GF-D8 (cell line): Measurements from ENCODE around the gene FOXL2NB.
"Not testable (repeated sequence)": the region's sequence is repeated elsewhere in the genome, so short reads cannot be mapped to it uniquely, and the experiment has no call there.

ENCODE experiments used
- DNase-seq: peaks from one replicate; lab custom pipeline; 2025; lab: John Stamatoyannopoulos, UW

Gene FOXL2NB

DNA sequence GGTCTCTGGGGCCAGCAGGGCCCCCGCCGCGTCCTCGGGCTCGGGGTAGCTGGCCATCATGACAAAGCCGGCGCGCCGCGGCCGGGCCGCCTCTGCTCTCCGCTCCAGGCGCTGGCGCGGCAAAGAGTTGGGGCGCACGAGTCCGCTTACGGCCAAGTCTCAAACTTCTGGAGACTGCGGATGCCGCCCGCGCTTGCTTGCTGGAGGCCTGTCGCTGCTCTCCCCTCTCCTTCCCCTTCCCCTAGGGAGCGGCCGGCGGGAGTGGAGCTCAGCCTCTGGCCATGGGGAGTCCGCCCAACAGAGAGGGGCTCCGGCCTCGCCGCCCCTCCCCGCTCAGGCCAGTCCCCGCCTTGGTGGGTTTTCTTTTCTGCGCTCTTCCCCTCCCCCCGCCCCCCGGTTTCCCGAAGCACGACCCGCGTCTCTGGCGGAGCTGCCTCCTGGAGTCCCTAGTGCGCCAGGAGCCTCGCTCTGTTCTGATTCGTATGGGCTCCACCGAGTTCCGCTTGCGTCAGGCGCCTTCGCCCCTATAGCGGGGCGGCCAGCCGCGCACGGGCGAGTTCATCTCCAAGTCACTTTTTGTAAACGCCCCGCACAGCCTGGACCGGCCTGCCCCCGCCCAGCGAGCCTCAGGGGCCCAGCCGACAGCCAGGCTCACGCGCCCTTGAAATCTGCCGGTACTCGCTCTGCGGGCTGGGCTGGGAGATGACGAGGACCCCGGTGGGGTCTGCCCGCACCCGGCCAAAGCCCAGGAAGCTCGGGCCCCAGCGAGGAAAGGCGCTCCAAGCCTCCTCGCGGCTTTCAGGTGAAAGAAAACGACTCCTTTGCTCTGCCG is at the start of gene FOXL2NB, which contains the start of gene FOXL2:
Gene FOXL2NB (plus strand): TSS at position 555 of the 832 bp plus-strand sequence. CDS start 148 bp downstream, at position 703.
Gene FOXL2 (minus strand): TSS at position 475 of the 832 bp plus-strand sequence. CDS start 415 bp downstream, at position 60.
- DNase-seq: no peak

DNA sequence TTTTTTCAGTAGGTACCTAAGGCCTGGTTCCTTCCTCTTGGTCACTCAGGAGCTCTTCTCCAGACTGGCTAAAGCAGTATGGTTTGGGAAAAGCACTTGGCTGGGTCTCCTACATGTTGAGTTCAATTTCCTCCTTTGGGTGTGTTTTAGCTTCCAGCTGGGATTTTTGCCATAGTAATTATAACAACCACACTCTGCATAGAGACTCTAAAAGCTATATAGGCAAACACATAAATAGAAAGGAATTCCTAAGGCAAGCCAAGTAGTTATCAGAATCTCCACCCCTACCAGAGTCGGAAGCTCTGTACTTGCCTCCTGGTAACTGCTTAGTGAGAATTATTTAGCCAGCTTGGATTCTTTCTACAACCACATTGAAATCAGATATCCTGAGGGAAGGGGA is 48.7 kb upstream of the FOXL2NB start:
- no peak for DNase-seq

DNA sequence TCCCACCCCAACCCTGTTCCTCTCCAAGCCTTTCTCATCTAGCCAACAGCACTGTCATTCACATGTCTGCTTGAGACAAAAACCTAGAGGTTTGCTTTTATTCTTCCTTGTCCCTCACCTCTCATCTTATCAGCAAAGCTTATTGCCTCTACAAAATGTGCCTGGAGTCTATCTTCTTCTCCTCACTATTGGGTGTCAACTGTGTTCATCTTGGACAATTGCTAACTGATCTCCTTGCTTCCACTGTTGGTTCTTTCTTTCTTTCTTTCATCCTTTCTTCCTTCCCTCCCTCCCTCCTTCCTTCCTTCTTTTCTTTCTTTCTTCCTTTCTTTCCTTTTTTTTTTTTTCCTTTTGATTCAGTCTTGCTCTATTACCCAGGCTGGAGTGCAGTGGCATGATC is 48.3 kb upstream of the FOXL2NB start:
- DNase-seq: no peak

DNA sequence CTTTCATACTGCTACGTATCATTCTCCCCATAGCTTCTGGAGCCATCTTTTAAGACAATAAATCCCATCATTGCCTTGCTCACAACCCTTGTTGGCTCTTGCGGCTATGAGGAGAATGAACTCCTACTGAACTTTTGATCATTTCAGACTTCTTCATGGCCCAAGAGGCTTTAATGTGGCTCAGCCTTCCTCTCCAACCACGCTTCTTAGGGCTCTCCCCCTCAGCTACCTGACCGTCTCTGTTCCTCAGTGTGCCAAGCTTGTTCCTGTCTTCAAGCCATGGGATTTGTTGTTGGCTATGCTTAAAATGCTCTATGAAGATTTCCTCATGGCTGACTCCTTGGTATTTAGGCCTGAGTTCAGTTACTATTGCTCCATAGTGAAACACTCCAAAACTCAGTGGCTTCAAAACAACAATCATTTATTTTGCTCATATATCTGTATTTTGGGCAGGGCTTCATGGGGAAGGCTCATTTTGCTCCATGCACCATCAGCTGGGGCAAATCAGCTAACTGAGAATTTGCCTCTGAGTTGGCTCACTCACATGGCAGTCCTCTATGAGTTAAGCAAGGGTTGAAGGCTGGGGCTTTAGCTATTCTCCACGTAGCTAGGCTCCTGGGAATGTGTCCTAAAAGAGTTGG is 47.5 kb upstream of the FOXL2NB start:
- no peak for DNase-seq

DNA sequence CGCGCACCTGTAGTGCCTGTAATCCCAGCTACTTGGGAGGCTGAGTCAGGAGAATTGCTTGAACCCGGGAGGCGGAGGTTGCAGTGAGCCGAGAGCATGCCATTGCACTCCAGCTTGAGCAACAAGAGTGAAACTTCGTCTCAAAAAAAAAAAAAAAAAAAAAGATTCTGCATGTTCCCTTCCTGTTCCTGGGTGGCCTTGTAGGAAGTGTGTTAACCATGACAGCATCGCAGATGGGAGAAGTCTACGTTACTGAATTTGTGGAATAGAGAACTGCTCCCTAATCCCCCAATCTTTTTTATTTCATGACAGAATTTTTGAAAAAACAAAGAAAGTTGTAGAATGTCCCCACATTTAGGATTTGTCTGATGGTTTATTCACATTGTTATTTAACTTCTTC is 45.5 kb upstream of the FOXL2NB start:
- DNase-seq: no peak

DNA sequence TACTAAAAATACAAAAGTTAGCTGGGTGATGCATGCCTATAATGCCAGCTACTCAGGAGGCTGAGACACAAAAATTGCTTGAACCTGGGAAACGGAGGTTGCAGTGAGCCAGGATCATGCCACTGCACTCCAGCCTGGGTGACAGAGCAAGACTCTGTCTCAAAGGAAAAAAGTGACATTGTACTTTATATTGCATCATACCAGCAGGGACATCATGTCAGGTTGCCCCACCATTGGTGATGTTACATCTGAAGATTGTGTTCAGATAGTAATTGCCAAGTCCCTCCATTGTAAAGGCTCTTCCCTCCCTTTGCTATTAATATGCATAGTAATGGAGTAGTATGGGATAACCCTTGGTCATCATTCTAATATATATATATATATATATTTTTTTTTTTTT is 44.8 kb upstream of the FOXL2NB start:
- no peak for DNase-seq

DNA sequence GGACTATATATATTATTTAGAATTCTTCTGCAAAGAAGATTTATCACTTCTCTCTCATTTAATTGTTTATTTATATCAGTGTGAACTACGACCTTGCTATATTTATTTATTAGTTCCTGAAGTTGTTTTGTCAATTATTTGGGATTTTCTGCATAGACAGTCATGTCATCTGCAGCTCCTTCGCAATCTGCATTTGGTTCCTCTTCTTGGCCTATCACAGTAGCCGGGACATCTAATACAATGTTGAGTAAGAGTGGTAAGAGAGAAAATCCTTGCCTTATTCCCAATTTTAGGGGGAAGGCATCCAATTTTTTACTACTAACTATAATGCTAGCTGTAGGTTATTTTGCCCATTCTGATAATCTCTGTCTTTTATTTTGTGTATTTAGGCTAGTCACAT is 39.5 kb upstream of the FOXL2NB start:
- no peak for DNase-seq

DNA sequence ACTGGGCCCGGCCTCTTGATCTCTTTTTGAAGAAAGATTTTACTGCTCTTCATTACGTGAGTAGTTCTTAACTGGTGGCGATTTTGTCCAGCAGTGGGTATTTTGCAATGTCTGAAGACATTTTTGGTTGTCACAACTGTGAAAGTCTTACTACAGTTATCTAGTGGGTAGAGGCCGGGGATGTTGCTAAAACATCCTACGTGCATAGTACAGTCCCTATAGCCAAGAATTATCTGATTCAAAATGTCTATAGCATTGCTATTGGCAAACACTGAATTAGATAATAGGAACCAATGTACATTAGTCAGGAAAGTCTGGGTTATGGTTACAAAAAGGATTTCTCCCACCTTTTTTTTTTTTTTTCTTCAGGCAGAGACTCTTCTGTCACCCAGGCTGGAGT is 38.2 kb upstream of the FOXL2NB start:
- DNase-seq: peak; percentile 29

DNA sequence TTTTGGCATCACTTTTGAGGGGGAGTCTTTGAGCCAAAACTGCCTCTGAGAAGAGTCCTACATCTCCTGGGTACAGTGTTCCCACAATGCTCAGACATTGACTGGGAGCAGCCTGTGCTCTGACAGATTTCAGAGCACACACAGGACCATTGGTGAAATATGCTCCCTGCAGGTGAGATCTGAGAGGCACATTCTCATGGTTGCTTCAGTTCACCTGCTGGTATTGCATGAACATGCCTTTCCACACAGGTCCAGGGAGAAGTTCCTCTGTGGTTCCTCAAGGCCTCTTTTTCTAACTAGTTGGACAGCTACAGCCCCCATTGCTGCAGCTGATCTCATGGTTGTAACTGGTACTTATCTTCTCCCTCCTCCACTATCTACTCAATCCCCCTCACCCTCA is 37.1 kb upstream of the FOXL2NB start:
- no peak for DNase-seq

DNA sequence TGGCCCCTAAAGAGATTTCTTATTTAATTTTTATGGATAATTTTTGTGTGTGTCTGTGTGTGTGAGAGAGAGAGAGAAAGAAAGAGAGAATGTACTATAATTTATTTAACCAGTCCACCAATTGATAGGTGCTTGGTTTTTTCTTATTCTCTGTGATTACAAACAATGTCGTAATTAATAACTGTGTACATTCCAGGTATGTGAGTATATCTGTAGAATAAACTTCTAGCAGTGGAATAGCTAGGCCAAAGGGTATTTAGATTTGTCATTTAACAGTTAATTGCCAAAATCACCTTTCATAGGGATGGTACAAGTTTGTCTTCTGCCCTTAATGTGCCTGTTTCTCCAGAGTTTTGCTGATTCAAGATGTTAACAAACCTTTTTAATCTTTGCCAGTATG is 35.4 kb upstream of the FOXL2NB start:
- DNase-seq: no peak

DNA sequence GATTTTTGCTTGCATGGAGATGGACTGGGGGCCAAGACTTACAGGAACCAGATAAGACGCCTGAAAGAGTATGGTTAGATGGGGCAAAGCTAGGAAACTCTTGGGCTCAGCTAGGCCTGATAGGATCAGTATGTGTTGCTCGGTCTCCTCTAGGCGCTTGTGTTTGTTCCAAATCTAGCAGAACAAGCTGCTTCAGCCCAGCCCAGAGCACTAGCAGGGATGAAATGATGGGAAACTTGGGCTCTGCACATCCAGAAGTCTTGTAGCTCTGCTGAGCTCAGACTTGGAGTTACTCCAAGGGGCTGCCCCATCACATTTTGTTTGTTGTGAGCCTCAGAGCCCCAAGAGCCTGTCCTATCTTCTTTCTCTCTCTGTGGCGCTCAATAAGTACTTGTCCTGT is 34.8 kb upstream of the FOXL2NB start:
- DNase-seq: no peak

DNA sequence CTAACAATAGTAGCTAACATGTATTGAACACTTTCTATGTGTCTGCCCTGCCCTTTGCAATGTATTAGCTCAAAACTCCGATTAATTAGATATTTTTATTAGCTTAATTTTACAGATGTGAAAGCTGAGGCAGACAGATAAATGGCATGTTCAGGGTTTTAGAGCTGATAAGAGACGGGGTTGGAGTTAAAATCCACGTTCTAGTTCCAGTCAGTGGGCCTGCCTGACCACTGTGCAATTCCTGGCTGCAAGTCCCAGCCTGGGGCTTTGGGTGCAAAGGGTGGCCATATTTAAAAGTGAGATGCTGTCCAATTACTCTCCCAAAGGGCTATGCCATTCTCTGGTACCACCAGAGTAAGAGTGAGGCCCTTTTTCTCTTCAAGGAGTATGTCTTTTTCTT is 33.3 kb upstream of the FOXL2NB start:
- no peak for DNase-seq

DNA sequence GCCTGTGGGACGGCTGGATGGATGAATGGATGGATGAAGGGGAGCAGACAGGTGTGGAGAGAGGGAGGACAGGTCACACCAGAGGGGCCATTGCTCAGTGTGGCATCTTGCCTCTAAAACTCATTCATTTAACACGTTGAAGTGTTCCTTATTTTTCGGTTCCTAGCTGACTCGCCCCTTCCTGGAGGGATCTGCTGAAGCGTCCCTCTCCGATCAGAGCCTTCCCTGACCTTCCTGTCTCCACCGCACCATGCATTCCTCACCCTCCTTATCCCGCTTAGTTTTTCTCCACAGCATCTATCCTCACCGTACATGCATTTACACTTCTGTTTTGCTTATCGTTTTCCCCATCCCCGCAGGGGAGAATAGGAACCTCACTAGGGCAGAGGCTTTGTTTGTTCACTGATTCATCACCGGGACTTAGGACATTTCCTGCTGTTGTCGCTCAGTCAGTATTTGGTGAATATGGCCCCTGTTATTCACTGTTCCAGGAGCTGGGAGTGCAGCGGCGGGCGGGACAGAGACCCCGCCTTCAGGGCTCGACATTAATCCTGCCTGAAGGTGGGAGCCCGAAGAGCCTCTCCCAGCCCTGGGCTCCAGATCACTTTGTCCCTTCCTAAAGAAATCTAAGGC is 32.0 kb upstream of the FOXL2NB start:
- DNase-seq: peak; percentile 61

DNA sequence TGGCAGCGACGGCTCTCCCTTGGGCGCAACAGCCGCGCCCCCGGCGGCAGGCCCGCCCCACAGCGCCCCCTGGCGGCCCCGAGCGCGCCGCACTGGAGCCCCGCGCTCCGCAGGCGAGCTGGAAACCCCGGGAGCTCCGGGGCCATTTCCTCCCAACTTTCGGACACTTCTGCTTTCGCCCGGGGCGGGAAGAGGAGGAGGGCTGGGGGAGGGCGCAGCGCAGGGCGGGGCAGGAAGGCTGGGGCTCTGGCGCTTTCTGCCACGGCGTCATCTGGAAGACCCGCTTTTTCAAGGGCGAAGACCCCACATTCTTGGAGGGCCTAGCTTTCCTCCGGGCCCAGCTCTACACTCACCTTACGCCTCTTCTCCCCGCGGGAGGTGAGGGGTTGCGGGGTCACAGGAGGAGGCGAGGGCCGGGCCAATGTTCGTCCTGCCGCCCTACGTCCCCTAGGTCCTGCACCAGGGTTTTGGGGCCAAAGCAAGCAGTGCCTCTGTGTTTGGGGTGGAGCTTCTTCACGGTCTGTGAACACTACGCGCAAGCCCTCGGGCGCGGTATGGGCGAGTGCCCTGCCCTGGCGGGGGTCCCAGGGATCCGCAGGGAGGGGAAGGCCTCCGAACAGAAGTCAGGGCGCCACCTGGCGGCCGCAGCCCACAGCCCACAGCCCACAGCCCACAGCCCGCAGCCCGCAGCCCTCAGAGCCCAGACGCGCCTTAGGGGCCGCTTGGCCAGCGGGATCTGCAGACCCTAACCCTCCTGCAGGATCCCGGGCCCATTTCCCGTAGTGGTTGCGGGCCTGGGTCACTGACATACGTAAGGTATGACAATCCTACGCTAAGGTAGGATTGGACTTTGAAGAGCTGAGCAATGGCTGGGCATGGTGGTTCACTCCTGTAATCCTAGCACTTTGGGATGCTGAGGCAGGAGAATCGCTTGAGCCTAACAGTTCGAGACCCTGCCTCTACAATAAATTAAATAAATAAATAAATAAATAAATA is 31.2 kb upstream of the FOXL2NB start:
- peak; percentile 75 for DNase-seq

DNA sequence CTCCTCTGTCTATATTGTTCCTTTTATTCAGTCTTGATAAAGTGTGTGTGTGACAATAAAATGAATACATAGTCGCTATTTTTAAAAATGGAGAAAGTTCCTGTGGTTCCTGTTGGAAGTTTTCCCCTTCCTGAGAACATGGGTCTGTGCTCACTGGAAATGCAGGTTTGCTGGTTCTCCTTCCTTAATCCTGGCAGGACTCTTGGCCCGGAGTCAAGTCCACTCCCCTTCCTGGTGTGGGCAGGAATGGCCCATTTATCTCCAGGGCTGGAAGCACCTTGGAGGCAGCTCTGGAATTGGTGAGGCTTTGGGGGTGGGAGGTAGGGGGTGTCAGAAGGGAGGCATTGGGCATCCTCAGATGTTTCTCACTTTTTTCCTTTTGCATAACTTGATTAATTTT is 30.2 kb upstream of the FOXL2NB start:
- no peak for DNase-seq

DNA sequence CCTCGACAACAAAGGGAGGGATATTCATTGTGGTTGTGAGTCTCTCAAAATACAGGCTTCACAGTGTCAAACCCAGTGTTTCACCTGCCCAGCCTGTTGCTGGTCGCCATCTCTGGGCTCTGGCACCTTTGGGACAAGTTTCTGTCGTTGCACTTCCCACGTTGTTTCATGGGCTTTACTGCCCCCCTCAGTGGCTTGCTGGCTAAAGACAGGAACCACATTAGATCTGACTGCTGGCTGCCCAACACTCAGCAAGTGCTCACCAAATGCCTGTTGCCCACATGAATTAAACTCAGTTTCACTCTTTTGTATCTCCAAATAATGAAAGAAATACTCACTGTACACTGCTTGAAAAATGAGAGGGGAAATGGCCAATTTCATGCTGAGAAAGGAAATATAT is 27.7 kb upstream of the FOXL2NB start:
- DNase-seq: no peak

DNA sequence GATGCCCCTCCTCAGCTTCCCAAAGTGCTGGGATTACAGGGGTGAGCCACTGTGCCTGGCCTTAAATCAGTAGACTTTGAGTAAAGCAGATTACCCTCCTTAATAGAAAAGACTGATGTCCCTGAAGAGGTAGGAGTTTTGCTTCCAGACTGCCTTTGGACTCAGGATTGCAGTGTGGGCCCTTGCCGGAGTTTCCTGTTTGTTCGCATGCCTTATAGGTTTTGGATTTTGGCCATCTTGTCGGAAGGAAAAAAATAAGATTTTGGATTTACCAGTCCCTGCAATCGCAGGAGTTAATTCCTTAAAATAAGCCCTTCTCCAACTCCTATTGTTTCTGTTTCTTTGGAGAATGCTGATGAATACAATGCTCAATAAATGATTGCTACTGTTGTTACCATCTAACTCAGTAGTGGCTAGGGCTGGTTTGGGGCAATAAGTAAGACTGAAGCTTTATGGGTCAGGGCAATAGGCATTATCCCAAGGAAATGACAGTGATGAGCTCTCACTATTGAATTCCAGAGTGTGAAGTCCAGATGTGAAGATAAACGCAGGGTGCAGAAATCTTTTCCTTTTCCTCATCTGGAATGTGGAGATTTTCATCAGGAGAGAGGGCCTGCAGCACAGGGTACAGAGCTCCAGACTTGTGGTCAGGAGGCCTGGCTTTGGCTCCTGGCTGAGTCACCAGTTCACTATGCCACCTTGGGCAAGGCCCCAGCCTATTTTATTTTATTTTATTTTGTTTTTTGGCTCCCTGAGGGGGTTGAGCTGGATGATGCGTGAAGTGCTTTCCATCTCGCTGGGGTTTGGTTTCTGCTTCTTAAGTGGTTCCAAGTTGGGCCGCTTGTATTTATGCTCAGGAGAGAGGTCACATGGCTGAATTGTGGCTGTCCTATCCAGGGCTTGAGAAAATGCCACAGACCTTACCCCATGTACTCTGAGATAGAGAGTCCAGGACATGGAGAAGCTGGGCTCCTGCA is 25.4 kb upstream of the FOXL2NB start:
- DNase-seq: no peak

DNA sequence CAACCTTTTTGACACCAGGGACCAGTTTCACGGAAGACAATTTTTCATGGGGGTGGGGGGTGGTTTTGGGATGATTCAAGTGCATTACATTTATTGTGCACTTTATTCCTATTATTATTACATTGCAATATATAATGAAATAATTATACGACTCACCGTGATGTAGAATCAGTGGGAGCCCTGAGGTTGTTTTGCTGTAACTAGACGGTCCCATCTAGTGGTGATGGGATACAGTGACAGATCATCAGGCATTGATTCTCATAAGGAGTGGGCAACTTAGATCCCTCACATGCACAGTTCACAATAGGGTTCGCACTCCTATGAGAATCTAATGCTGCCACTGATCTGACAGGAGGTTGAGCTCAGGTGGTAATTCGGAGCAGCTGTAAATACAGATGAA is 24.6 kb upstream of the FOXL2NB start:
- not testable (repeated sequence) for DNase-seq

DNA sequence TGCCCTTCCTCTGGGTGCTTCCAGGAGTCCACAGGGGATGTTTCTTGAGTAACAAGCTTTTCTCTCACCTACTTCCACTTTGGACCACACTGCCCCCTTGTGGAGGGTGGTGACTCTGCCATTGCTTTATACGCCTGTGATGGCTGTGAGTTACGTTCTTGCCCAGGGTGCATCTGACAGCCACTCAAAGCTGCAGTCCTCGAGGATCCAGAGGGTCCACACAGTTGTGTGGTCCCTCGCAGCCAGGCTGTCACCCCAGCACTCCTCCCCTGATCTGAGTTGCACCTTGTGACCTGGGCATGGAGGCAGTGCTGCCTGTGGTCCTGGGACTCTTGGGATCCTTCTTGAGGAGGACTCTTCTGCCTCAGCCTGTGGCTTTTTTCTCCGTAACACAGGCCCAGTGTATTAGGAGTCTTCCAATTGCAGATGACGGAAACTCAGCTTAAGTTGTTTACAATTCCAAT is 23.5 kb upstream of the FOXL2NB start:
- DNase-seq: peak; percentile 34

DNA sequence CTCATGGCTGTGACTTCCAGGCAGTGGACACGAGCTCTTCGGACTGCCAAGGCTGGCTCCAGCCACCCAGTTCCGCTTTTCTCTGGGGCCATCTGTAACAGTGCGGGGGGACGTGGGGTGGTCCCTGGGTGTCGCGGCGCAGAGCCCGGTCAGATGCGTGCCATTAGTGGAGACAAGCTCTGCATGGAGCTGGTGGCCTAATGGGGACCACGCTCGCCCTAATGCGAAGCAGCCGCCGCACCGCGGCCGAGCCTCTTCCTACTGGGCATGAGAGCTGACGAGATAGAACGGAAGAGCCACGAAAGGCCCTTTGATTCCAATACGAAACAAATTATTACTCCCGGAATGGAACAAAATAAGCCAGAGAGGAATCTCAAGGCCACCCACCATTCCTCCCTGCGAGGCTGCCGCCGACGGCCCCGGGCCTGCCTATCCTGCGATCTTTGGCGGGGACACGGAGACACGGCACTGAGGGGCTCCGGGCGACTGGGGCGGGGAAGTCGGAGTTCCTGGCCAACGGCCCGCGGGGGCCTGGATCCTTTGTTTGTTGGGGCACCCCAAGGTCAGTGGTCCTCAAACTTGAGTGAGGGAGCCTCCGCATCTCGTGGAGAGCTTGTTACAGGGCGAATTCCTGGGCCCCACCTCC is 18.2 kb upstream of the FOXL2NB start:
- DNase-seq: no peak
